HG02759 (cell line): ENCODE results near the gene TAS1R3.

ENCODE experiments used
- ATAC-seq: cut with Tn5 transposase; IDR thresholded peaks from one replicate; pipeline ENCODE4 v1.9.1; 2021; ENCODE audit warnings: mild to moderate bottlenecking, moderate library complexity; ENCODE audit not compliant: unreplicated experiment

TAS1R3 gene

GRCh38 chr1:1294250-1294890 lies 36.7 kb upstream of the TAS1R3 start:
- no peak for ATAC-seq

- no peak for ATAC-seq
Observed at GRCh38 chr1:1295154-1295923, 35.7 kb upstream of the TAS1R3 start.

GRCh38 chr1:1296070-1297061 lies 34.7 kb upstream of the TAS1R3 start:
- ATAC-seq, result no peak

GRCh38 chr1:1297802-1298424 lies 33.2 kb upstream of the TAS1R3 start:
- ATAC-seq, result no peak

GRCh38 chr1:1298861-1299685 lies 32.0 kb upstream of the TAS1R3 start:
- no peak for ATAC-seq

- ATAC-seq, result no peak
Observed at GRCh38 chr1:1299686-1300351, 31.3 kb upstream of the TAS1R3 start.

DNA sequence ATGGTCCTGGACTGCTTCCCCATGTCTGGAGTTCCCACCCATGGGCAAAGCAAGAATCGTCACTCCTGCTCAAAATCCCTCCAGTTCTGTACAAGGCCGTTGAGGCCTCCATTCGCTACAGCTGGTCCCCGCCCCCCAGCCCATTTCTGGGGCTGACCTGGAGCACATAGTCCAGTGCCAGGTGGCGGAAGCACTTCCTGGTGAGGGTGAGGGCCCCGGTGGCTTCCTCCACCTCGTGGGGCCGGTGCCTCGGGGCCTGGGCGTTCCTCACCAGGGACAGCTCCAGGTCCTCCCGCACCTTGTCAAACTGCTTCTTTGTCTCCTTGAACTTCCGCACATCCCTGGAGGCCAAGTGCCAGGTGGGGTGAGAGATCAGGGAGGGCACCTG lies 30.7 kb upstream of the TAS1R3 start:
- ATAC-seq, result no peak

DNA sequence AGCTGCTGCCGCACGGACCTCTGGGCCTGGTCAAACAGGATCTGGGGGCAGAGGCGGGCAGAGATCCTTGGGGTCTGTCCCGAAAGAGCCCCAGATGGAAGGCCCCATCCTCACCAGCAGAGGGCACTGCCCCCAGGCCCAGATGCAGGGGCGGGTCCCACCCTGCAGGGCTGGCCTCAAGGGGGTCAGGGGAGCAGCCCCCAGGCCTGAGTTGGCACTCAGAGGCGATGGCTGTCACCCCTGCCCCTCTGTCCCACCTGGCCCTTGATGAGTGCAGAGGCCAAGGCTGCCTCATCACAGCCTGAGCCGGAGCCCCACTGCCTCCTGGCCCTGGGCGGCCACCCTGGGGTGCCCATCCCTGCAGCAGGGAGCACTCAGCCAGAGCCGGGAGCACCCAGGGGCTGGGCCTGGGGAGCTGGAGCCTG lies 29.1 kb upstream of the TAS1R3 start:
- no peak for ATAC-seq

DNA sequence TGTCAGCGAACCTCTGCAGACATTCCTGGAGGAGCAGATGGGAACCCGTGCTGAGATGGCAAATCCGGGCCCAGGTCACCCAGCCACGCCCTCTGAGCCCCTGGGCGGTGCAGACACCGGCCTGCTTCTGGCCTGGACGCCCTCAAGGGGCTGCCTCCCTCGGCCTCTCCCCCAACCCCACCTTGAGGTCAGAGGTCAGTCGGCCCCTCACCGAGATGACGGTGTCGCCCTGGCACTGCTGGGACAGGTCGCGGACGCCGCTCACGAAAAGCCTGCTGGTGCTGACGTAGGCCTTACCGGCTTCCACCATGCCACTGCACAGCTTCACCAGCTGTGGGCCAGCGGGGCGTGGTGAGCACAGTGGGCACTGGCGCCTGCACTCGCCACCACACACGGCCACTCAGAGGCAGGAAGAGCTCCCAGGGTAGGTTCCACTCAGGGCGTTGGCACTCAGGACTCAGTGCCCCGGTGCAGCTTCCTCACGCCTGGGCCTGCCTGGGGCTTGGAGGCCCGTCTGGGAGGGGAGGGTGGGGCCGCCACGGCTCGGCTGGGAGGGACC lies 28.1 kb upstream of the TAS1R3 start:
- no peak for ATAC-seq

GRCh38 chr1:1303736-1304135 lies 27.3 kb upstream of the TAS1R3 start:
- no peak for ATAC-seq

DNA sequence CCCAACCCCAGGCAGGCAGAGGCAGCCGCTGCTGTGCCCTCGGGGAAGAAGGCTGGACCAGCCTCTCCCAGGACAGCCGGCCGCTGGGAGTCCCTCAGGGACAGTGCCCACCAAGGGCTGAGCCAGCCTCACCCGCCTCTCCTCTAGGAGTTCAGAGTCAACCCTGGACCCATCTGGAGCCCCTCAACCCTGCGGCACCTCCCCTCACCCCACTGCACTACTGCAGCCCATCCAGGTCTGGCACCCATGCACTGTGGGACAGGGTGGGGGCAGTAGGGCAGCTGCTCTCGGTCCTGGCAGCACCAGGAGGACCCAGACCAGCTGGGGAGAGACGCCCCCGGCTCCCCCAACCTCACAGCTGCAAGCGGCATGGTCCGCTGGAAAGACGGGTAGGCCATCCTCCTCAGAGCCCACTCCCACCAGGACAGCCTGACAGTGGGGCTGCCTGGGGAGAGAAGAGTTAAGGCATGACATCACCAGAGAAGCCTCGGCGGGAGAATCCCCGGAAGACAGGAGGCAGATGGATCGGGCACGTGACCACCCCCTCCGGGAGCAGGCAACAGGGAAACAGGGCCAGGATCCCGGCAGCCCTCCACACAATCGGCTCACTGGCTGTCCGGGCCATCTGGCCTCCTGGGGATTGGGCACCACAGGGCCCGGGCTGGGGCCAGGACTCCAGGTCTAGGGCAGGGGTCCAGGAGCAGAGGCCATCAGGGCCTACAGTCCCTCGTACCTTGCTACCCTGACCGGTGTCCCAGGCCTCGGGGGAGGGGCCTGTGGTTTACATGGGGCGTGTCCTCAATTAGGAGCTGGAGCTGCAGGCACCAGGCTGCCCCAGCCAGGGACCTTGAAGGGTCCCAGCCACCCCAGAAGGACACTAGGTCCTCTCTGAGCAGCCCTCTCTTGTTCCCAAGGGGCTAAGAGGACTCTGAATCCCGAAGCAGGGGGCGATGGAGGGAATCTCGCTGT lies 26.5 kb upstream of the TAS1R3 start:
- ATAC-seq, result no peak

- peak; percentile 22 for ATAC-seq
Observed at GRCh38 chr1:1305300-1306069, 25.6 kb upstream of the TAS1R3 start.

- no peak for ATAC-seq
Observed at GRCh38 chr1:1306070-1306660, 24.9 kb upstream of the TAS1R3 start.

DNA sequence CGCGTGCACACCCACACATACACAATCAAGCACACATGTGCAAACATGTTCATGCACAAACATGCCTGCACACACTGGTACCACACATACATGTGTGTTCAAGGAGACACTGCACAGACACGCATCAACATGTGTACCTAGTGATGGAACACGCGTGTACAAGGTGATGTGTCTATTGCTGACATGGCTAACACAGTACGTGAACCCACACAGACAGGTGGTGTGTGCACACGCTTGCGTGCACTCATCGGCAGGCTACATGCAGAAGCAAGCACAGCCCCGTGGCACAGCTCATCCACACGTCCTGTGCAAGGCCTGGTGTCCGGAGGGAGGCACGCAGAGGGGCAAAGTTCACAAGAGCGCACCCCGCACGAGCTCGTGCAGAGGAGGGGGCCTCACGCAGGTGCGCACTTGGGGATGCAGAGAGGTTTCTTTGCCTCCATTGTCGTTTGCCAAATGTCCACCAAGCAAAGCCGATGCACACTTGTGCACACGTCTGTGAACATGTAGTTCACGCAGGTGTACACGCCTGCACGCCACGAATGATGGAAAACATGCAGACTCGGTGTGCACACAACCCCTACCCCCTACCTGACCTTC lies 24.3 kb upstream of the TAS1R3 start:
- no peak for ATAC-seq

GRCh38 chr1:1307261-1307922 lies 23.7 kb upstream of the TAS1R3 start:
- ATAC-seq, result no peak
